COLO829 (cell line): Measurements from ENCODE around the gene G0S2.

ENCODE experiments used
- DNase-seq: peaks from one replicate; pipeline ENCODE4 v3.0.0; 2012; ENCODE audit warnings: low spot score

The G0S2 gene

GRCh38 chr1:209720326-209720725, 45.1 kb downstream of the G0S2 start:
- no peak for DNase-seq

GRCh38 chr1:209720826-209721225, 45.6 kb downstream of the G0S2 start:
- DNase-seq, result no peak

- DNase-seq, result no peak
These were observed 46.1 kb downstream of the G0S2 start for GRCh38 chr1:209721323-209721722.

- DNase-seq, result no peak
These were observed 48.1 kb downstream of the G0S2 start for GRCh38 chr1:209723265-209723664.

- DNase-seq, result no peak
These were observed 48.8 kb downstream of the G0S2 start for GRCh38 chr1:209723756-209724693.
